ENCODE data around the gene TRPC1. TPM values are rescaled to one million over a fixed set of nuclear protein-coding genes. Genes with fewer than 3 reads are reported as not detected.

TRPC1 gene
- total RNA-seq, 4 donors from 2014 or later, result 20.5 to 120 (median 53.9) TPM

DNA sequence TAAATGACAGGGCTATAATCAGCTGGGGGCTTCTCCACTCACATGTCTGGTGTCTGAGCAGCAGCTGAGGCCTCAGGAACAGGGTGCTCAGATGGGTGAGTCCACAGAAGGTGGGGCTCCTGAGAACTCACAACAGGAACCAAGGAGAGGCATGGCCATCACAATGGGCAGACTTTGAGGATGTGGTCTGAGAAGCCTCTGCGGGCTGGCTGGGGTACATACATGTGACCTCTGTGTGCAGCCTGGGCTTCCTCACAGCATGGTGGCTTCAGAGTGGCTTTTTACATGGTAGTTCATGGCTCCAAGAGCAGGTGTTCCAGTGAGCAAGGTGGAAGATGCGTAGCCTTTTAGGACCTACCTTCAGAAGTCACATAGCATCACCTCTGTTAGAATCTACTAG, 58.8 kb downstream of the TRPC1 start:
- intact Hi-C loops (cut with DNase I; ENCODE audit: low total_unique reads), result no loop called here
- Histone ChIP-seq H3K4me1 (no peaks in the 10 kb centered on the region), H3K9me3 (no peaks in the 10 kb centered on the region), H3K27ac (no peak overlapping the region), H3K27me3 (no peaks in the 10 kb centered on the region), H3K36me3 (no peaks in the 10 kb centered on the region), H3K4me3 (no peak overlapping the region)
- no peak for TF ChIP-seq POLR2A (IDR thresholded peaks at IDR 0.05)
- DNase-seq, result no peak

DNA sequence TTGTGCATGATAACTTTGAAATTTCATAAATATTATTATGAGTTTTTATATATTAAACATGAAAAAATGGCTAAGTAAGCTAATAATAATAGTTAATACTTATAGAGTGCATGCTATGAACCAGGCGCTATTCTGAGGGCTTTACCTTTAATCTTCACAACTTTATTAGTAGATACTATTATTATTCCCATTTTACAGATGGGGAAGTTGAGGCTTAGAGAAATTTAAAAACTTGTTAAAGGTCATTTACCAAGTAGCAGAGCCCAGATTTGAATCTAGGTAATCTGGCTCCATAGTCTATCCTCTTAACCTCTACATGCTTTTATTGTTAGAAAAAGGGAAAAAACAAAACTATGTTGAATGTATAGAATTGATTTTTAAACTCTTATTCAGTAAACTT, 60.4 kb downstream of the TRPC1 start:
- Histone ChIP-seq H3K36me3 (no peaks in the 10 kb centered on the region), H3K4me3 (no peak overlapping the region), H3K4me1 (no peaks in the 10 kb centered on the region), H3K27ac (no peak overlapping the region), H3K27me3 (no peaks in the 10 kb centered on the region), H3K9me3 (no peaks in the 10 kb centered on the region)
- TF ChIP-seq, protein P1, sequence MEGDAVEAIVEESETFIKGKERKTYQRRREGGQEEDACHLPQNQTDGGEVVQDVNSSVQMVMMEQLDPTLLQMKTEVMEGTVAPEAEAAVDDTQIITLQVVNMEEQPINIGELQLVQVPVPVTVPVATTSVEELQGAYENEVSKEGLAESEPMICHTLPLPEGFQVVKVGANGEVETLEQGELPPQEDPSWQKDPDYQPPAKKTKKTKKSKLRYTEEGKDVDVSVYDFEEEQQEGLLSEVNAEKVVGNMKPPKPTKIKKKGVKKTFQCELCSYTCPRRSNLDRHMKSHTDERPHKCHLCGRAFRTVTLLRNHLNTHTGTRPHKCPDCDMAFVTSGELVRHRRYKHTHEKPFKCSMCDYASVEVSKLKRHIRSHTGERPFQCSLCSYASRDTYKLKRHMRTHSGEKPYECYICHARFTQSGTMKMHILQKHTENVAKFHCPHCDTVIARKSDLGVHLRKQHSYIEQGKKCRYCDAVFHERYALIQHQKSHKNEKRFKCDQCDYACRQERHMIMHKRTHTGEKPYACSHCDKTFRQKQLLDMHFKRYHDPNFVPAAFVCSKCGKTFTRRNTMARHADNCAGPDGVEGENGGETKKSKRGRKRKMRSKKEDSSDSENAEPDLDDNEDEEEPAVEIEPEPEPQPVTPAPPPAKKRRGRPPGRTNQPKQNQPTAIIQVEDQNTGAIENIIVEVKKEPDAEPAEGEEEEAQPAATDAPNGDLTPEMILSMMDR (IDR thresholded peaks at IDR 0.05), result no peak
- TF ChIP-seq POLR2A (IDR thresholded peaks at IDR 0.05), result no peak
- no peak for DNase-seq
- intact Hi-C loops (cut with DNase I; ENCODE audit: low total_unique reads), result no loop called here

DNA sequence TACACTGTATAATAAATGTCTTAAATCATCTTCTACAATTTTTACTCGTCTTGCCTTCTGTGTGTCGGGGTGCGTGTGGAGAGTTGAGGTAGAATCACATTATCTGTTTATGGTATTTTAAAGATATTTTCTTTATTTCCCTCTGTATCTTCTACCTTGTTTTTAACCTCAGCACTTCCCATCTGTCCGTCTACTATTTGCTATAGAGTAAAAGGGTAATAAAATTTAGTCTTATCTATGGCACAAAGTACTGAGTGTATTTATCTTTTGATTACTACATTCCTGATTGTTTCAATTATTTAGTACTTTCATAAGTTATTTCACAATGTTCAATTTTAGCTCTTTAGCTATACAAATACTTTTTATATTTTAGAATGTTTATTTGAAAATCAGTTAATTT, 62.2 kb downstream of the TRPC1 start:
- Histone ChIP-seq H3K4me1 (no peaks in the 10 kb centered on the region), H3K27me3 (no peaks in the 10 kb centered on the region), H3K4me3 (no peak overlapping the region), H3K27ac (no peak overlapping the region), H3K9me3 (no peaks in the 10 kb centered on the region), H3K36me3 (no peaks in the 10 kb centered on the region)
- no peak for TF ChIP-seq POLR2A (IDR thresholded peaks at IDR 0.05)
- TF ChIP-seq, protein P1 (IDR thresholded peaks at IDR 0.05), result no peak
- intact Hi-C loops (cut with DNase I; ENCODE audit: low total_unique reads), result no loop called here
- DNase-seq, result no peak

DNA sequence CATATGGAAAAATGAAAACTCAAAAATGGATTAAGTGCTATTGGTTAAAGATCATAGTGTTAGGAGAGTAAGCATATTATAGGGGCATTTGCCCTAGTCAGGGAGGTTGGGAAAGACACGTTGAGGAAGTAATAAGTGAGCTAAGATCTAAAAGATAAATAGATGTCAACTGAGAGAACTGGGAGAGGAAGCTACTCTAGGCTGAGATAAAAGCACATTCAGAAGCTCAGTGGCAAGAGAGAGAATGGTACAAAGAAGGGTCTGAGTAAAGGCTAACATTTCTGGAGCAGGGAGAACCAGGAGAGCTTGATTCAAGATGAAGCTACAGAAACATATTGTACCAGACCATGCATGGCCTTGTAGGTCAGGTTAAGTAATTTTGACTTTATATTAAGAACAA, 63.9 kb downstream of the TRPC1 start:
- TF ChIP-seq, protein P1 (IDR thresholded peaks at IDR 0.05), result no peak
- TF ChIP-seq POLR2A (IDR thresholded peaks at IDR 0.05), result no peak
- Histone ChIP-seq H3K27me3 (no peaks in the 10 kb centered on the region), H3K36me3 (no peaks in the 10 kb centered on the region), H3K4me1 (no peaks in the 10 kb centered on the region), H3K9me3 (no peaks in the 10 kb centered on the region), H3K27ac (no peak overlapping the region), H3K4me3 (no peak overlapping the region)
- no peak for DNase-seq
- intact Hi-C loops (cut with DNase I; ENCODE audit: low total_unique reads), result no loop called here

DNA sequence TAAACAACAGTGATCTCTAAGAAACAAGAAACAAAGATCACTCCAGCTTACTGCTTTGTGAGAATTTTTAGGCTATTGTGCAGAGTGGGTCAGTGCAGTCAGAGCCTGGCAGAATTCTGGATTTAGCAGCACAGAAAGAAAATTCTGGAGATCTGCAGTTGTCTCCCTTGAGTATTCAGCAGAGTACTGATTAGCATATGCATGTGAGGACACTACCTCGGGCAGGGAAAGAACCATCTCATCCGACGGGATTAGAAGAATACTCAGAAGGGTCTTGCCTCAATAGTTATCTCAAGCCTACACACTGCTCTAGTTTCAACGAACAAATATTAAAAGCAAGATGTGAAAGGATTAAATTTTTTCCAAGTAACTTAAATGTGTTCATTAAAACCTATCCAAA, 70.7 kb downstream of the TRPC1 start:
- no peak for DNase-seq
- no peak for TF ChIP-seq POLR2A (IDR thresholded peaks at IDR 0.05)
- TF ChIP-seq, protein P1 (IDR thresholded peaks at IDR 0.05), result no peak
- H3K4me3 ChIP-seq, result no peak overlapping the region
- H3K27ac ChIP-seq, result no peak overlapping the region
- intact Hi-C loops (cut with DNase I; ENCODE audit: low total_unique reads), result no loop called here
- H3K27me3 ChIP-seq, result no peaks in the 10 kb centered on the region
- H3K9me3 ChIP-seq, result no peaks in the 10 kb centered on the region
- no peaks in the 10 kb centered on the region for H3K4me1 ChIP-seq
- H3K36me3 ChIP-seq, result no peaks in the 10 kb centered on the region

DNA sequence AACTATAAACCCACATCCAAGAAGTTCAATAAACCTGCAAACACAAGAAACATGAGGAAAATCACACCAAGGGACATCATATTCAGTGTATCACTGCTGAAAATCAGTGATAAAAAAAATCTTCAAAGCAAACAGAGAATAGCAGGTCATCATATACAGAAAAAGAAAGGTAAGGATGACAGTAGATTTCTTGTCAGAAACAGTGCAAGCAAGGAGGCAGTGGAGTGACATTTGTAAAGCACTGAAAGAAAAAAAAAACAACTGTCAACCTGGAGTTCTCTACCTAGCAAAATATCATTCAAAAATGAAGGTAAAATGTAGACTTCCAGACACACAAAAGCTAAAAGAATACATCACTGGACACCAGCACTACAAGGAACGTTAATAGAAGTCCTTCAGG, 71.5 kb downstream of the TRPC1 start:
- TF ChIP-seq POLR2A (IDR thresholded peaks at IDR 0.05), result no peak
- TF ChIP-seq, protein P1 (IDR thresholded peaks at IDR 0.05), result no peak
- intact Hi-C loops (cut with DNase I; ENCODE audit: low total_unique reads), result no loop called here
- H3K9me3 ChIP-seq, result no peaks in the 10 kb centered on the region
- no peaks in the 10 kb centered on the region for H3K4me1 ChIP-seq
- H3K27me3 ChIP-seq, result no peaks in the 10 kb centered on the region
- no peaks in the 10 kb centered on the region for H3K36me3 ChIP-seq
- H3K4me3 ChIP-seq, result no peak overlapping the region
- no peak for DNase-seq
- H3K27ac ChIP-seq, result no peak overlapping the region
